ENCODE measurements around the gene CLRN1. TPM values are rescaled to one million over a fixed set of nuclear protein-coding genes. Genes with fewer than 3 reads are reported as not detected.

Gene CLRN1
- total RNA-seq, 1 donor from 2014 or later = not detected

GRCh38 chr3:150878290-150878689 is 94.2 kb downstream of the CLRN1 start:
- no peaks in the 10 kb centered on the region for H3K27me3 ChIP-seq (ENCODE audit: control insufficient read depth, insufficient read depth, low read length)
- TF ChIP-seq CTCF (IDR thresholded peaks at IDR 0.05; ENCODE audit: insufficient read depth, low read length, poor library complexity, severe bottlenecking) = no peak
- no peak for DNase-seq (ENCODE audit: low read depth)
- H3K36me3 ChIP-seq (ENCODE audit: control insufficient read depth, insufficient read depth, low read length) = no peaks in the 10 kb centered on the region
- no peak overlapping the region for H3K4me3 ChIP-seq (ENCODE audit: low read depth, low read length)

- no peaks in the 10 kb centered on the region for H3K27me3 ChIP-seq (ENCODE audit: control insufficient read depth, insufficient read depth, low read length)
- no peaks in the 10 kb centered on the region for H3K36me3 ChIP-seq (ENCODE audit: control insufficient read depth, insufficient read depth, low read length)
- TF ChIP-seq CTCF (IDR thresholded peaks at IDR 0.05; ENCODE audit: insufficient read depth, low read length, poor library complexity, severe bottlenecking) = no peak
- H3K4me3 ChIP-seq (ENCODE audit: low read depth, low read length) = no peak overlapping the region
- DNase-seq (ENCODE audit: low read depth) = no peak
Measured at GRCh38 chr3:150877303-150877702, 95.2 kb downstream of the CLRN1 start.

DNA sequence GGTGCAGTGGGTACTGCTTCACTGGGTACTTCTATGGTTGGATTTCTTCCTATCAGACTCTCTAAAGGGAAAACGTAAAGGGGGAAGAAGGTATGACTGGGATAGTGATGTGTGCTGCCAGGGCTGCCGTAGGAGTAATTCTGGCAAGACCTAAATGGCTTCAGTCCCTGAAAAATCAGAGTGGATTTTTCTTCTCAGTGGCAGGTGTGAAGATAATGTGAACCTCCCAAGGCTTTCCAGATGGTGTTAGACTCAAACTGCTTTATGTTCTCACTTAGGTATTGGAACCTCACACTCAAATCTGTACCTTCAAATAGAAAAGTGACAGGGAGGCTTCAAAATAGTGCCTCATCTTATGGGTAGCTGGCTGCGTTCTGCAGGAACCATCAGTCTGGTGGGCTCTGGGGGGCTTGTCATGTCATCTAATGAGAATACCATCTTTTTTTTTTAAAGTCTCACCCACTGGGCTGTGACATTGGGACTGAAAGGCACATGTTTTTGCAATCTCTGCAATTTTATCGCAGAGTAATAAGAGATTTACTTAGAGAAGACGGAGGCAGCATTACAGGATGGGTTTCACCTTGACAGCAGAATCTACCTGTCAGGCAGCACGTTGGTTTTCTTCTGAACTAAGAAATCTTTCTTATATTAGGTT is 95.8 kb downstream of the CLRN1 start:
- TF ChIP-seq CTCF (IDR thresholded peaks at IDR 0.05; ENCODE audit: insufficient read depth, low read length, poor library complexity, severe bottlenecking) = no peak
- H3K27me3 ChIP-seq (ENCODE audit: control insufficient read depth, insufficient read depth, low read length) = no peaks in the 10 kb centered on the region

More for the DNA sequence above, 95.8 kb downstream of the CLRN1 start:
- no peaks in the 10 kb centered on the region for H3K36me3 ChIP-seq (ENCODE audit: control insufficient read depth, insufficient read depth, low read length)
- DNase-seq (ENCODE audit: low read depth) = no peak
- H3K4me3 ChIP-seq (ENCODE audit: low read depth, low read length) = no peak overlapping the region

Other genes with a start within 250 kb of the CLRN1 start
- 31.7 and 48.1 TPM in 2 replicates for gene SIAH2, start 209.6 kb downstream of the CLRN1 start, total RNA-seq
- gene MINDY4B, start 67.3 kb downstream of the CLRN1 start, total RNA-seq = not detected in 2 replicates
- gene MED12L, start 112.9 kb upstream of the CLRN1 start, total RNA-seq = 1.3 and 1.8 TPM in 2 replicates
- not detected in 2 replicates for gene GPR171, start 230.5 kb upstream of the CLRN1 start, total RNA-seq